NCI-H1092 (cell line): ENCODE measurements around the gene PPP1CA.
A peak's percentile ranks its signal among the peaks of the same experiment; 100 is the strongest.
"Not testable (repeated sequence)": the region's sequence is repeated elsewhere in the genome, so short reads cannot be mapped to it uniquely, and the experiment has no call there.

ENCODE experiments used
- DNase-seq: peaks from one replicate; lab custom pipeline; 2025; lab: John Stamatoyannopoulos, UW

PPP1CA gene

DNA sequence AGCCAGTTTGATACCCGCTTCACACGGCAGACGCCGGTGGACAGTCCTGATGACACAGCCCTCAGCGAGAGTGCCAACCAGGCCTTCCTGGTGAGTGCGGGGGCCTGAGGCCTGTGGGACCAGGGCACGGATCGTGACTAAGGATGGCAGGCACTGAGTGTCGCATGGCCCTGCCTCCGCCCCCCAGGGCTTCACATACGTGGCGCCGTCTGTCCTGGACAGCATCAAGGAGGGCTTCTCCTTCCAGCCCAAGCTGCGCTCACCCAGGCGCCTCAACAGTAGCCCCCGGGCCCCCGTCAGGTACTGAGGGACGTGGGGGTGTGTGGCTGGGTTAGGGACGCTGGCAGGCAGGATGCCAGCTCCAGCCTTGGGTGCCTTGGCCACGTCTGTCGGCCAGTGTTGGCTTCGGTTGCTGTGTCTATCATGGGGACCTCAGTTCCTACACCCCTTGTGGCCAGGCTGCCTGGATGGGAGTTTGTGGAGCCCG lies 32.8 kb upstream of the PPP1CA start:
- no peak for DNase-seq

DNA sequence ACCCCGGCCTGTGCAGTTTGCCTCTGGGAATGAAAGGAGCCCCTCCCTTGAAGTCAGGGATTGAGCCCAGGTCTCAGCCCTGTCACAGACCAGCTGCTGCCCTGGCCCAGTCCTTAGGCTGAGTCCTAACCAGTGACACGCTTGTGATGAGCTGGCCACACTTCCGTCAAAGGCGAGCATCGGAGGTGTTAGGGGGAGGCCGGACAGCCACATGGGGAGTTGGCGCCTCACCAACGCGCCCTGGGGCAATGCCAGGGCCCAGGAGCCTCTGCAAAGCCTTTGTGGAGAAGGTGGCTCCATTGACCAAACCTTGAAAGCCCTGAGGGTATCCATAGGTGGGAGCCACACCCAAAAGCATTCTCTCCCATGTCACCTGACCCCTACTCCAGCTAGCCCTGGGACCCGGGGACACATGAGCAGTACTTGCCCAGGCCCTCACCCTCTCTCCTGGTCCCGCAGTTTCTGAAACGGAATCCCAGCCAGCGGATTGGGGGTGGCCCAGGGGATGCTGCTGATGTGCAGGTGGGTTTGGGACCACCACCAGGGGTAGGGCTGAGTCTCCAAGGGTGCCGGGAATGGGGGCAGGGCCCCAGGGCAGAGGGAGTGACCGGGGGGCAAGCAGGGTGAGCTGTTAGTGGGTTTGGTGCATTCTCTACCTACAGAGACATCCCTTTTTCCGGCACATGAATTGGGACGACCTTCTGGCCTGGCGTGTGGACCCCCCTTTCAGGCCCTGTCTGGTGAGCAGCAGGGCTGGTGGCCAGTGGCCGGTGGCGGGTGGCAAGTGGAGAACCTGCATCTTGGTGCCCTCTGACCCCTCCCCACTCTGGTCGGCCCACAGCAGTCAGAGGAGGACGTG lies 32.1 kb upstream of the PPP1CA start:
- no peak for DNase-seq

DNA sequence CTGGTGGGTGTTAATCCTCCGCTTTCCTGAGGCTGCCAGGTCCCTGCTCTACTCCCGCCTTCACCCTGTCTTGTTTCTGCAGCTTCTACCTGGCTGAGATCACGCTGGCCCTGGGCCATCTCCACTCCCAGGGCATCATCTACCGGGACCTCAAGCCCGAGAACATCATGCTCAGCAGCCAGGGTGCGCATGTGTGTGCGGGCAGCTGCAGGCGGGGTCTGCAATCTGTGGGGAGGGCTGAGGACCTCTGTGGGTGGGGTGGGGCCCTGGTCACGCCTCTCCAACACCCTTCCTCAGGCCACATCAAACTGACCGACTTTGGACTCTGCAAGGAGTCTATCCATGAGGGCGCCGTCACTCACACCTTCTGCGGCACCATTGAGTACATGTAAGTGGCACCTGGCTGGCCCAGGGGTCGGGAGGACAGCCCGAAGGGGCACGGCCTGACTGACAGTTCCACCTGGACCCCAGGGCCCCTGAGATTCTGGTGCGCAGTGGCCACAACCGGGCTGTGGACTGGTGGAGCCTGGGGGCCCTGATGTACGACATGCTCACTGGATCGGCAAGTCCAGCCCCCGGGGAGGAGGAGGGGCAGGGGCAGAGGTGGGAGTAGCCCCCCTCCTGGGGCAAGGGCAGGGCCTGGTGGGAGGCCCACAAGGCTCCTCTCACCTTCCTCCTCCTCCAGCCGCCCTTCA lies 31.1 kb upstream of the PPP1CA start:
- no peak for DNase-seq

DNA sequence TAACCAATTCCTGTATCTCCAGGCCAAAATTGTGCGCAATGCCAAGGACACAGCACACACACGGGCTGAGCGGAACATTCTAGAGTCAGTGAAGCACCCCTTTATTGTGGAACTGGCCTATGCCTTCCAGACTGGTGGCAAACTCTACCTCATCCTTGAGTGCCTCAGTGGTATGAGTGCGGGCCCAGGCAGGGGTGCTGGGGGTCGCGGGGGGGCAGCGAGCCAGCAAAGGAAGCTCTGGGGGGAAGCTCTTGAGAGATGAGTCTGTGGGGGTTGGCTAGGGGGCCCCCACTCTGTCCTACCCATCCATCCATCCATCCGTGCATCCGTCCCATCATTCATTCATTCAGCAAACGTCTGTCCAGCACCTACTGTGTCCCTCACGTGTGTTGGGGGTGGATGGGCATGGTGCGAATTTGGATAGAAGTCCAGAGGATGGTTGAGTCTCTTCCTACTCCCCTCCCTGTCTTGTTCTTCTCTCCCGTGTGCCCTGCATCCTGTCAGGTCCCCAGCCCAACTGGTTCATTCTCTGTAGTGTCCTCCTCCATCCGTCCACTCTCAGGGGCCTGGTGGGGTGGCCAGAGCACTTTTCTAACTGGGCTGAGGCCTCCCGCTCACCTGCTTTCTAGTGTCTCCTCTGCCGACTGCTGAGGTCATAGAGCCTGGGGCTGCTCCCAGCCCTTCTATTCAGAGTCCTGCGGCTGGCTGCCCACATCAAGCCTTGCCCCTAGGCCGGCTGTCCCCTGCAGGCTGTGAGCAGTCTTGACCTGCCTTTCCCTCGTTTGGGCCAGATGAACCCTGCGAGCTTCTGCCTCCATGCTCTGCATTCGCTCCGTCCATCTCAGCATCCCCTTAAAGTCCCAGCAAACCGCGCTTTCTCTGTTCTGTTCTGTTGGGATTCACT lies 29.9 kb upstream of the PPP1CA start:
- DNase-seq: no peak

DNA sequence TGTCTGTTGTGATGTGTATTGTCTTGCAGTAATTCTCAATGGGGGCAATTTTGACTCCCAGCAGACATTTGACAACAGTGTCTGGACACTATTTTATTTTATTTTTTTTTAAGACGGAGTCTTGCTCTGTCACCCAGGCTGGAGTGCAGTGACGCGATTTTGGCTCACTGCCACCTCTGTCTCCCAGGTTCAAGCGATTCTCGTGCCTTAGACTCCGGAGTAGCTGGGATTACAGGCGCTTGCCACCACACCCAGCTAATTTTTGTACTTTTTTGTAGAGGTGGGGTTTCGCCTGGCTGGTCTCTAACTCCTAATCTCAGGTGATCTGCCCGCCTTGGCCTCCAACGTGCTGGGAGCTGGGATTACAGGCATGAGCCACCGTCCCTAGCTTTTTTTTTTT lies 28.1 kb upstream of the PPP1CA start:
- no peak for DNase-seq

DNA sequence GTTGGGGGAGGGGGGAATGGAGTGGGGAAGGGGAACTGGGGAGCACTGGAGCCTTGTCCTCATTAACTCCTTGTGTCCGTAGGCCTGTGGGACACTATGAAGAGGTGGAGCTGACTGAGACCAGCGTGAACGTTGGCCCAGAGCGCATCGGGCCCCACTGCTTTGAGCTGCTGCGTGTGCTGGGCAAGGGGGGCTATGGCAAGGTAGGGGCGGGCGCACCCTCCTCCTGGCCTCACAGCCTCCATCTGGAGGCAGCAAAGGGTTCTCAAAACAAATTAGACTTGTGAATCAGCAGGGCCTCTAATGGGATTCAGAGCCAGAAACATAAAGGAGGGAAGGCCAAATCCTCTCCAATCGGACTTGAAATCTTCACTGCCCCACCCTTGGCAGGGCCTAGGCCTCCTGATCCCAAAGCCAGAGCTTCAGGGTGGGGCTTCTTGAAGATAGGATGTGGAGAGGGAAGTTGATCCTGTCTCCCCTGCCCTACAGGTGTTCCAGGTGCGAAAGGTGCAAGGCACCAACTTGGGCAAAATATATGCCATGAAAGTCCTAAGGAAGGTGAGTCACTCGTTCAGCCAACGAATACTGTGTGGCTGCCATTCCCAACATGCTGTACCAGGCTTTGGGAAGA lies 27.5 kb upstream of the PPP1CA start:
- no peak for DNase-seq

DNA sequence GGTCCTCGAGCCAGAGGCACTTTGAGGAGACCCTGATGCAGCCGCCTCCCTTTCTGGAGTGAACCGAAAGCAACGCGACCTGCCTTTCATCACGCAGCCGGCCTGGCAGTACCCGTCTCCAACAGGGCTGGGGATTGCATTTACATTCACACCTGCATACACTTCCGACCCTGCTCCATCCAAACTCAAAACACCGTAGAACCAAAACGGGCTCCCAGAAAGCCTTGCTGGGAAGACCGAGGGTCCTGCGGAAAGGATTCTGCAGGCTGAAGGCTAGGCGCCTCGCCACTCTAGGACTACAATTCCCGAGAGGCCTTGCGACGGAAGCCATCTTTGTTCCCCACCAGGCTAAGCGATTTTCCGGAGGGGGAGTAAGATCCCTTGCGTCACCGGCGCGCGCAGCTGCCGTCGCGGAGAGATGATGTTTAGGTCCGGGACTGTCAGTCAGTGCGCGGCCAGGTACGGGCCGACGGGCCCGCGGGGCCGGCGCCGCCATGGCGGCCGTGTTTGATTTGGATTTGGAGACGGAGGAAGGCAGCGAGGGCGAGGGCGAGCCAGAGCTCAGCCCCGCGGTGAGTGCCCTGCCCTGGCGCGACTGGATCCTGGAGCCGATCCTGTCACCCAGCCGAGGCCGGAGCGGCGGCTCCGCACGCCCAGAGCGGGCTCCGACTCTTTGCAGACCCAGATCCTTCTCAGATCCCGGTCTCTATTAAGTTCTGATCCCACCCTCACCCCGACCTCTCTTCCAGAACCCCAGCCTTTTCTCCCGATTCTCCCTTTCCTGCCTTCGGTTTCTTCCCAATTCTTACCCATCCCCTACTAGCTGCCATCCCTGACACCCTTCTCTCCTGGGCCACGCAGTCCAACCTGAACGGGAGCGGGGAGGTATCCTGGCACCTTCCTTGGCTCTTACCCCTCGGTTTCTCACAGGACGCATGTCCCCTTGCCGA lies 26.7 kb upstream of the PPP1CA start, which contains the start of gene RPS6KB2:
RPS6KB2 (plus strand) TSS at position 443 of the 950 bp plus-strand sequence; CDS start at position 495, 52 bp downstream.
- peak; percentile 99 for DNase-seq

DNA sequence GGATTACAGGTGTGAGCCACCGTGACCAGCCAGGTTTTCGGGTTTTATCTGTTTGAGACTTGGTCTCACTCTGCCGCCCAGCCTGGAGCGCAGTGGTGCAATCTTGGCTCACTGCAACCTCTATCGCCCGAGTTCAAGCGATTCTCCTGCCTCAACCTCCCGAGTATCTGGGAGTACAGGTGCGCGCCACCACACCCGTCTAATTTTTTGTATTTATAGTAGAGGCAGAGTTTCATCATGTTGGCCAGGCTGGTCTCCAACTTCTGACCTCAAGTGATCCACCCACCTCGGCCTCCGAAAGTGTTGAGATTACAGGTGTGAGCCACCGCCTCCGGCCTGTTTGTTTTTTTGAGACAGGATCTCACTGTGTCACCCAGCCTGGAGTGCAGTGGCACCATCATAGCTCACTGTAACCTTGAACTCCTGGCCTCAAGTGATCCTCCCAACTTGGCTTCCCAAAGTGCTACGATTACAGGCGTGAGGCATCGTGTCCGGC lies 25.8 kb upstream of the PPP1CA start:
- not testable (repeated sequence) for DNase-seq

DNA sequence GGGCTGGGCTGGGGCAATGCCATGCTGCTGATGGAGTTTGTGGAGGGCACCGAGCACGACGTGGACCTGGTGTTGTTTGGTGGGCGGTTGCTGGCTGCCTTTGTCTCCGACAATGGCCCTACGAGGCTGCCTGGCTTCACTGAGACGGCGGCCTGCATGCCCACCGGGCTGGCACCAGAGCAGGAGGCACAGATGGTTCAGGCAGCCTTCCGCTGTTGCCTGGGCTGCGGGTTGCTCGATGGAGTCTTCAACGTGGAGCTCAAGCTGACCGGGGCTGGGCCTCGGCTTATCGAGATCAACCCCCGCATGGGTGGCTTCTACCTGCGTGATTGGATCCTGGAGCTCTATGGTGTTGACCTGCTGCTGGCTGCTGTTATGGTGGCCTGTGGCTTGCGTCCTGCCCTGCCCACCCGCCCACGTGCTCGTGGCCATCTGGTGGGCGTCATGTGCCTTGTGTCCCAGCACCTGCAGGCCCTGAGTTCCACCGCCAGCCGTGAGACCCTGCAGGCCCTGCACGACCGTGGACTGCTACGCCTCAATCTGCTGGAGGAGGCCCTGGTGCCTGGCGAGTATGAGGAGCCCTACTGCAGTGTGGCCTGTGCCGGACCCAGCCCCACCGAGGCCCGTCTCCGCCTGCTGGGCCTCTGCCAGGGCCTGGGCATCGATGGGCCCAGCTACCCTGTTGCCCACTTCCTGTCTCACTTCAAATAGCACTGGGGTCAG lies 22.4 kb upstream of the PPP1CA start:
- no peak for DNase-seq

DNA sequence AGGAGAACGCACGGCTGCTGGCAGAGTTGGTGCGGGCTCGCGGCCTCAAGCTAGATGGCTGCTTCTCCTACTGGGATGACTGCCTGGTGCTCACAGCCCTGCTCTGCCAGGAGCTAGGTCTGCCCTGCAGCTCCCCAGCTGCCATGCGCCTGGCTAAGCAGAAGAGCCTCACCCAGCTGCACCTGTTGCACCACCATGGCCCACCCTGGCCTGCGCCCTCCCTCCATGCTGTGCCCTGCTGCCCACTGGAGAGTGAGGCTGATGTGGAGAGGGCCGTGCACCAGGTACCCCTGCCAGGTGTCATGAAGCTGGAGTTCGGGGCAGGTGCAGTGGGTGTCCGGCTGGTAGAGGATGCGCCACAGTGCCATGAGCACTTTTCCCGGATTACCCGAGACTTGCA lies 21.8 kb upstream of the PPP1CA start:
- DNase-seq: no peak

DNA sequence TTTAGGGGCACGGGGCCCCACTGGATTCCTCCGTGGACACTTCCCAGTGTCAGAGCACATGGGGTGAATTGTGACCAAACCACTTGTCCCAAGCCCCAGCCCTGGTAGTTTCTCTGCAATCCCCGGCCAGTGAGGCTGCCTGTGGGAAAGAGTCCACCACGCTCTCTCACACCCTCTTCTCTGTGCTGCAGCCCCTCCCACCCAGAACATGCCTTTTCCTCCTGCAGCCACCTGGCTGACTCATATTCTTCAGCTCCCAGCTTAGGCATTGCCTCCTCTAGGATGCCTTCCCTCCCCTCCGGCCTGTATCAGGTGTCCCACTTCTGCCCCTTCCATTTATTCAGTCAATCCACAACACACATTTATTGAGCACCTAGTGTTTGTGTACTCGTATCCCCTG lies 21.2 kb upstream of the PPP1CA start:
- DNase-seq: no peak

DNA sequence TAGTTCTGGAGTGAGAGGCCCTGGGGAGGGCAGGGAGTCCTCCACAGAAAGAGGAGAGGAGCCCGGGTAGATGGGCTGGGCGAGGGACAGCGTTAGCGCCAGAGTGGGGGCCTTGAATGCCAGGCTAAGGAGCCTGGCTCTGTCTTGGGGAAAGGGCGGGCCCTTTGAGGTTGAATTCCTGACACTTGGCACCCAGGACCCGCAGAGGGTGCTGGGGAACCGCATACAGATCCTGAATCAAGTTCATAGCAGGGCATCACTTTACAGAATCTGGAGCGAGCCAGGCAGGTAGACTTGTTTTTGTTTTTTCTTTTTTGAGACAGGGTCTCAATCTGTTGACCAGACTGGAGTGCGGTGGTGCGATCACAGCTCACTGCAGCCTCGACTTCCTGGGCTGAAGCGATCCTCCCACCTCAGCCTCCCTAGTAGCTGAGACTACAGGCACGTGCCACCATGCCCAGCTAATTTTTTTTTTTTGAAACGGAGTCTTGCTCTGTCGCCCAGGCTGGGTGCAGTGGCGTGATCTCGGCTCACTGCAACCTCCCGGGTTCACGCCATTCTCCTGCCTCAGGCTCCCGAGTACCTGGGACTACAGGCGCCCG lies 19.9 kb upstream of the PPP1CA start:
- no peak for DNase-seq

DNA sequence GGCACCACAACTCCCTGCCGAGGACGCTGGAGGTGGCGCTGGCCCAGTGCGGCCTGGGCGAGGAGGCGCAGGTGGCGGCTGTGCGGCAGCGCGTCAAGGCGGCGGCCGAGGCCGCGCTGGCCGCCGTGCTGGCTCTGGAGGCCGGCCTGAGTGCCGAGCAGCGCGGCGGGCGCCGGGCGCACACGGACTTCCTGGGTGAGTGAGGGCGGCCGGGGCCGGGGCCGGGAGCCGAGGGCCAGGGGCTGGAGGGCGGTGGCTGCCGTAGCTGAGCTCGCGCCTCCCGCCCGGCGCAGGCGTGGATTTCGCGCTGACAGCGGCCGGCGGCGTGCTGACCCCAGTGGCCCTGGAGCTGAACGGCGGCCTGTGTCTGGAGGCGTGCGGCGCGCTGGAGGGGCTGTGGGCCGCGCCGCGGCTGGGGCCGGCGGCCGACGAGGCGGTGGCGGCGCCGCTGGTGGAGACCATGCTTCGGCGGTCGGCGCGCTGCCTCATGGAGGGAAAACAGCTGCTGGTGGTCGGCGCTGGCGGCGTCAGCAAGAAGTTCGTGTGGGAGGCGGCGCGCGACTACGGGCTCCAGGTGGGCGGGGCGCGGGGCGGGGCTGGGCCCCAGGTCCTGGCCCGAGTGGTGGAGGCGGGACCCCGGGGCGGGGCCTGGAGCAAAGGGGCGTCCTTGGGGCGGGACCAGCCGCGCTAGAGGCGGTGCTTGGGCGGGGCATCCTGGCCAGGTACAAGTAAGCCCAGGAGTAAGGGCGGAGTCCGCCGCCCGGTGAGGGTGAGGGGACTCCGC lies 19.2 kb upstream of the PPP1CA start:
- DNase-seq: peak; percentile 91

DNA sequence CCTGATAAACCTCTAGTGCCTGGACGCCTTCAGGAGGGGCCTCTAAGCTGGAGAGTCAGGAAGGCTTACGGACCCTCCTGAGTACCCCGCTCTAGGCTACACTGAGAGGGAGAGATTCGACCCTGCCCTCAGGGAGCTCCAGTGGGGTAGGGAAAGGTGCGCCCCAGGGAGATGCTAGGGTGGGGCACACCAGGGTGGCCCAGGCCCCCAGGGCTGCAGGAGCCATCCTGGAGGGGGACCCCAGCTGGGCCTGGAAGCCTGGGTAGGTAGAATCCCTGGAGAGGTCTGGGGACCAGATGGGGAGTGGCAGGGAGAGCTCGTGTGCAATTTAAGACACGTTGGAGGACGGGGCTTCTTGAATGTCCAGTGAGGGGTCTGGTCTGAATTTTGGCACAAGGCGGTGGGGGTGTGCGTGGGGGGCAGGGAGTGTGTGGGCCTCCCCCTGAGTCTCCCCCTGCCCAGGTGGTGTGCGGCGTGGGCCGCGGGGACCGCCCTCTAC lies 18.5 kb upstream of the PPP1CA start:
- DNase-seq: no peak

DNA sequence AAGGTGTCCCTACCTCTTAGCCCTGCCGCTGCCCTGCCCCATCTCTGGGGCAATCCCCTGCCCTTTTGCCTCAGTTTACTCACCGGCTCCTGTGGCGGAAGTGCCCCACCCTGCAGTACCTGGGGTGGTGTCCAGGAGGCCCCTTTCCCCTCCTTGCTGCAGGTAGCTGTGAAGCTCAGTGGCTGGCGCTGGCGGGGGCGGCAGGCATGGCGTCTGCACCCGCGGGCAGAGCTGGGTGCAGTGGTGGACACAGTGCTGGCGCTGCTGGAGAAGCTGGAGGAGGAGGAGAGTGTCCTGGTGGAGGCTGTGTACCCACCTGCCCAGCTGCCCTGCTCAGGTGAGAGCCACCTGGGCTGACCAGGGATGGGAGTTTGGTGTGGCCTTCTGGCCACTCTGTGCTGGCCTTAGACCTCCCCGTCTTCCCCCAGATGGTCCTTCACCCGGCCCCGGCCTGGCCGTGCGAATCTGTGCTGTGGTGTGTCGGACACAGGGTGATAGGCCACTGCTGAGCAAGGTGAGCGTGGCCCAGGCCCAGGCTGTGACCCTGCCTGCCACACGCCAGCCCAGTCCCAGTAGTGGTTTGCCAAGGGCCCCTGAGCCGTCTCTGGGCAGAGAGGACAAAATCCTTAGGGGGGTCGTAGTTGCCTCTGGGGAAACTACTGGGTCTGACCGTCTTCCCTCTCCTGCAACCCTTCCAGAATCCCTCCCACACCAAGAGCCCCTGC lies 17.8 kb upstream of the PPP1CA start:
- no peak for DNase-seq

DNA sequence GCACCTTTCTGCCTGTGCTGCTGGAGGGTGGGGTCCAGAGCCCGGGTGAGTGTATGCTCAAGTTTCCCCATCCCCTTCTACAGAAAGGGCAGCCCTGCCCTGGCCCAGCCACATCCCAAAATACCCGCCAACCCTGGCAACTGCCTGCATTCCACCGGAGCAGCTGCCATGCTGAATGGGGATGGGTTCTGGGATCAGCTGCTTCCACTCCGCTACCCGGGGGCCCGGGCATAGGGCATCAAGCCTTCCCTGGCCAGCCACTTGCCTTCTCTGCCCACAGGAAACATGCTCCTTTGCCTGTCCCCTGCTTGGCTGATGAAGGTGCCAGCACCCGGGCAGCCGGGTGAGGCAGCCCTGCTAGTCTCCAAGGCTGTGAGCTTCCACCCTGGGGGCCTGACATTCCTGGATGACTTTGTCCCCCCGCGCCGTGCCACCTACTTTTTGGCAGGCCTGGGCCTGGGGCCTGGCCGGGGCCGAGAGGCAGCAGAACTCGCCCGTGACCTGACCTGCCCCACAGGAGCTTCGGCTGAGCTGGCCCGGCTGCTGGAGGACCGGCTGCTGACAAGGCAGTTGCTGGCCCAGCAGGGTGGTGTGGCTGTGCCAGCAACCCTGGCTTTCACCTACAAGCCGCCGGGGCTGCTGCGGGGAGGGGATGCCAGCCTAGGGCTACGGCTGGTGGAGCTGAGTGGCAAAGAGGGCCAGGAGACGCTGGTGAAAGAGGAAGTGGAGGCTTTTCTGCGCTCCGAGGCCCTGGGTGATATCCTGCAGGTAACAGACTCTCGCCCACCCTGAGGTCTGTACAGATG lies 17.0 kb upstream of the PPP1CA start:
- no peak for DNase-seq

DNA sequence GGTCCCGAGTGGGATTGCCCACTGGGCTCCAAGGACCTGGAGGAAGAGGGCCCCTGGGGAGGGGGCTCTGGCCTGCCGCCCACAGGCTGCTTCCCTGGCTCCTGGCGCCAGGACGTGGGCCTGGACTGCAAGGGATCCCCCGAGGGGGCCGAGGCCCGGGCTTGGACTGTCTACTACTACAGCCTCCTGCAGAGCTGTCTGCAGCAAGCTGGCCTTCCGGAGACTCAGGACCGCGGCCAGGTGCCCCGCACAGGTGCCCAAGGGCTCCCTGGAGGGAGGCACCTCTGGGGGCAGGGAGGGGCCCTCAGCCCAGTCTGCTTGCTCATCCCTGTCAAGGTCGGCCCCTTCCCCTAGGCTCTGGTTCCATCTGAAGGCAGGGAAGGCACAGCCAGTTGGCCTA lies 15.8 kb upstream of the PPP1CA start:
- DNase-seq: no peak
